ENCODE results near the gene UGT8.
"Not testable (repeated sequence)": the region's sequence is repeated elsewhere in the genome, so short reads cannot be mapped to it uniquely, and the experiment has no call there.

The UGT8 gene, protein sequence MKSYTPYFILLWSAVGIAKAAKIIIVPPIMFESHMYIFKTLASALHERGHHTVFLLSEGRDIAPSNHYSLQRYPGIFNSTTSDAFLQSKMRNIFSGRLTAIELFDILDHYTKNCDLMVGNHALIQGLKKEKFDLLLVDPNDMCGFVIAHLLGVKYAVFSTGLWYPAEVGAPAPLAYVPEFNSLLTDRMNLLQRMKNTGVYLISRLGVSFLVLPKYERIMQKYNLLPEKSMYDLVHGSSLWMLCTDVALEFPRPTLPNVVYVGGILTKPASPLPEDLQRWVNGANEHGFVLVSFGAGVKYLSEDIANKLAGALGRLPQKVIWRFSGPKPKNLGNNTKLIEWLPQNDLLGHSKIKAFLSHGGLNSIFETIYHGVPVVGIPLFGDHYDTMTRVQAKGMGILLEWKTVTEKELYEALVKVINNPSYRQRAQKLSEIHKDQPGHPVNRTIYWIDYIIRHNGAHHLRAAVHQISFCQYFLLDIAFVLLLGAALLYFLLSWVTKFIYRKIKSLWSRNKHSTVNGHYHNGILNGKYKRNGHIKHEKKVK

DNA sequence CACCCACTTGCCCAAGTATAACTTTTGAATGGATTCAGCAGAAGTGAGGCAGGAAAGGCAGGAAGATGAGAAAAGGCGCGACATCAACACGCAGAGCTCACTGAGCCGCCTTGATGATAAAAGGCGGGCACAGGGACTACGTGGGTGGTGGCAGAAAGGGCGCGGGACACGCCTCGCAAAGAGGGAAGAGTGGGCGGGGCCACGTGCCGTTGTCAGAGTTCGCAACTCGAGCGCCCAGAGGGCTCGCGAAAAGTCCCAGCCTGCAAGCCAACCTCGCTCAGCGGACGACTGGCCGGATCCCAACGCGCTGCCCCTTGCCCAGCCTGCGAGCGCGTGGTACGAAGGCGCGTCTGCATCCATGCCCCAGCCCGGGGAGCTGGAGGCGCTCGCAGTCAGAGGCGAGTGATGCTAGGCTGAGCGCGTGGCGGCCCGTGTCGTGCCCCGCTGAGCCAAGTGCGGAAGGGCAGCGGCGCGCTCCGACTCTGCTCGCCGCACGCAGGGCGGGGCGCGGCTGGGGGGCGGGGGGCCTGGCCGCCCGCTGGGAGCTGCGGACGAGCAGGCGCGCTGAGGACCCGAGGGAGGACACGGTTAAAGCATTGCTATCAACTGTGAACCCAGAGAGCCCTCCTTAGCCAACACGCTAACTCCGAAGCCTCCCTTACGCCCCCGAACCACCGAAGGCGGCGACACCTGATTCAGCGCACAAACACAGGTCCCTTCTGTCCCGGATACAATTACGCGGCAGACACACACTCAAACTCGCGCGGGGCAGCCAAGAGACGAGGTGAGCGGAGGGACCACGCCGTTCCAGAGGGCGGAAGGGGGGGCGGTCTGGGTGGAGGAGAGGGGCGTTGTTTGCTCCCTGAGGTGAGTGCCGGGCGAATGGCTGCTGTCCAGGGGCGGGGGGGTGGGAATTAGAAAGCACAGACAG lies at the start of gene UGT8:
TSS of gene UGT8 (plus strand) at position 617 of the 931 bp plus-strand sequence. CDS start 24,074 bp downstream, outside the sequence.
- no peak for DNase-seq (ENCODE audit: low spot score)

DNA sequence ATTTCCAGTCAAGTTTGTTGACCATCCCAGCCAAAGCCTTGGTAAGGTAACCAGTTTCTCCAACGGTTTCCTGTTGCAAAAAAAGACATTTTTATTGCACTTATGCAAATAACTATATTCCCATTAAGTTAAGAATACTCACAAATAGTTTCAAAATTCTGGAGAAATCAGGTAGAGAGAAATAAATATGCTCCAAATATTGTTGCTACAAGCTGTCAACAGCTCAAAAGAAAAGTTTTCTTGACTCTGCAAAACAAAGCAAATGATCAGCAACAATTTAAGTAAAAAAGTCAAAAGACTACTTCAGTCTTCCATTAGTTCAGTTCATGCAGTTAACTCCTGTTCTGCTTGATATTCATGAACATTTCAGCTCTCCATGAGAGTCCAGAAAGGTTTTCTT lies 49.0 kb upstream of the UGT8 start:
- DNase-seq (ENCODE audit: low spot score) = no peak

DNA sequence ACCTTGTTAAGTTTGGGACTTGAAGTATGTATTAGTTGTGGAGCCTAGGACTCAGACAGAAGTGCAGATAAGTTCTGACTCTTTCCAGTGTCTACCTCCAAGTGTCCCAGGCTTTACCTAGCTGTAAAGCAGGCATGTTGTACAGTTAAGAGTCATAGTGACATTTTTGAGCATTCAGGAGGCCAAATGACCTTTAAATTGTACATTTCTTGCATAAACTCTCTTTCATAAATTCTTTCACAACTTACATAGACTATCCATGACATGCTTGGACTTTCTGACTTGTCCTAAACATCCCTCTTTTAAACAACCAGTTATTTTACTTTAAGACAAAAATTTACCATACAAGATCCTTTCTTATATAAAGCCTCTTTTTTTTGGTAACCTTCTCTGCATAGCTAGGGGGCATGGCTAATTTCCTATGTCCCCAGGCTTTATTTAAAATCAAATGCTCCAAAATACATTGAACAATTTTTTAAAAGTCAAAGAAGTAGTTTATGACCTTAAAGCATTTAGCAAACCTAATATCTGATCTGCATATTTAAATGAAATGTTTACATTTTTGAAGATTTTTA lies 40.1 kb upstream of the UGT8 start:
- DNase-seq (ENCODE audit: low spot score) = no peak

DNA sequence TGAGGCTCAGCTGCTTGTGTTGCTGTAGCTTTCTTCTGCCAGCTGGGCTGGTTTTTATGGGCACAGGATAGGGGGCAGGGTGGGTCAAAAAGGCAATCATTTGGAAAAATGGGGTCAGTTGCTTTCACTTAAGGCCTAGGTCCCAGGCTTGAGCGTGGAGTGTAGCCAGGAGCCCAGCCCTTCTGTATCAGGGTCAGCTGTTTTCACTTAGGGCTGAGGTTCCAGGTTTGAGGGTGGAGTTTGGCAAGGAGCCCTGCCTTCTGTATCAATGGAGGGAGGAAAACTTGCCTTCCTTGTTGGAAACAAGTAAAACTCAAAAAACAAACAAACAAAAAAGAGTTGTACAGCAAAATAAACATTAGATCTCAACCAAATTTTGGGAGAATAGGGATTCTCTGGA lies 37.0 kb upstream of the UGT8 start:
- DNase-seq (ENCODE audit: low spot score) = no peak

DNA sequence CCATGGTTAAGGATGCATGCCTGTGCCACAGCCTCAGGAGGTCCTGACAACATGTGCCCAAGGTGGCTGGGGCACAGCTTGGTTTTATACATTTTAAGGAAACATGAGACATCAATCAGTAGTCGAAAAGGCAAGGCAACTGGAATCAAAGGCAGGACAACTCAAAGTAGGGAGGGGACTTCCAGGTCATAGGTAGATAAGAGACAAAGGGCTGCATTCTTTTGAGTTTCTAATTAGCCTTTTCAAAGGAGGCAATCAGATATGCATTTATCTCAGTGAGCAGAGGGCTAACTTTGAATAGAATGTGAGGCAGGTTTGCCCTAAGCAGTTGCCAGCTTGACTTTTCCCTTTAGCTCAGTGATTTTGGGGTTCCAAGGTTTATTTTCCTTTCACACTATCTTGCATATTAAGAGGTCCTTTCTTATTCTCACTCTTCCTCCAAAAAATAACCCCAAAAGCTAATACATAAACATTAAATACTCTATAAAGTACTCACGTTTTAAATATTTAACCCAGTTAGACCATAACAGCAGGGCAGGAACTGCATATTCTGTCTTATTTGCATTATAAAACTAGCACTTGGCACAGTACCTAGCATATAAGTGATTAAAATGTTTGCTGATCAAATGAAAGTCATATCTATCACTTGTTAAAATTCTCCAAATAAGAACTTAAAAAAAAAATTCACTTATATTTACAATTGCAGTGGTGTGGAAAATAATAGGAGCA lies 36.3 kb upstream of the UGT8 start:
- DNase-seq (ENCODE audit: low spot score) = no peak

DNA sequence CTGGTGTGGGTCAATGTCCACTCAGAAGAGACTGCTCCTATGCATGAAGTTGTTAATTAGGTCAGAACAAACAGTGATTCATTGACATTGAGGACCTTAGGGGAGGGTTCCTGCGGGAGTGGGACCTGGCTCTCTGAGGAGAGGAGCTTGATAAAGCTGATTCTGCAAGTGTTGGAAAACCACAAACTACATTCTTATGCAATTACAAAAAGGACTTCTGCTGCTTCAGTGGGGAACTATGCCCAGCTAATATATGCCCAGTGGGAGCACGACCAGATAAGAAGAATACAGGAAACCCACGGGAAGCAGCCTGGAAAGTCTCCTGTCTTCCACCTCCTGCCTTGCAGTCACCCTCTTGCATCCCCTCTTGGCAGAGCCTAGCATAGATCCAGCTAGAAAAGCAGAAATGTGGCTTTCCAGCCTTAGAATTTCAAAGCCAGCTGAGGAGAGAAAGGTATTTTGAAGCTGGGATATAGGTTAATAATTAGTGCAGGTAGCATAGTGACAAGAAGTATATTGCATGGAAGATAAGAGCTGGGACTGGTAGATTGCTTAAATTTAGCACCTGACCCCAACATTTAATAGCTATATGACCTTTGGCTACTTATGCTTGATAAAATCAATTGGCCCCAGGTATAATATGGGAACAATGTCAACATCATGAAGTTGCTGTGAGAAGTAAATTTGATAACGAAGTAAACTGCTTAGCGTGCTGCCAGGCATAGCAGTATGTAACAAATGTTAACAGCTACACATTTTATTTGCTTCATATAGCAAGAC lies 34.9 kb upstream of the UGT8 start:
- no peak for DNase-seq (ENCODE audit: low spot score)

DNA sequence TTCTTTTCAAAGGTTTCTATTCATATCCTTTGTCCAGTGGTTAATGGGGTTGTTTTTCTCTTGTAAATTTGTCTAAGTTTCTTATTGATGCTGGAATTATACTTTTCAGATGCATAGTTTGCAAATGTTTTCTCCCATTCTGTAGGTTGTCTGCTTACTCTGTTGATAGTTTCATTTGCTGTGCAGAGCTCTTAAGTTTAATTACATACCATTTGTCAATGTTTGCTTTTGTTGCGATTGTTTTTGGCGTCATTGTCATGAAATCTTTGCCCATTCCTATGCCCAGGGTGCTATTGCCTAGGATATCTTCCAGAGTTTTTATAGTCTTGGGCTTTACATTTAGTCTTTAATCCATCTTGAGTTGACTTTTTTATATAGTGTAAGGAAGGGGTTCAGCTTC lies 21.2 kb upstream of the UGT8 start:
- no peak for DNase-seq (ENCODE audit: low spot score)

DNA sequence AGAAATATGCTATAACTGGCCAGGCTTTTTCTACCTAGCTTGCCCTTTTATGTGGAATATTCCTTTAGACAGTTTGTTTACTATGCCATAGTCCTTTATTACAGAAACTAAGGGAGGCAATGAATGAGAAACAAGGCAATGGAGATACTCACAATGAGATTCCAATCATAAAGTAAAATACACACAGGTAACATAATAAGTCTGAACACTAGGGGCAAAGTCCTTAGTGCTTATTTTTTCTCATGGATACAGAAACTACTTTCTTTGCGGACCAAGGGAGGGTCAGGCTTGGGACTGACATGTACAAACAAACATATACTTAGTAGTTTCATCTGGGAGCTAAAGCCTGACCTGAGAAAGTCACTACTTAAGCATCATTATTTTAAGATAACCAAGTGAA lies 16.0 kb upstream of the UGT8 start:
- DNase-seq (ENCODE audit: low spot score) = no peak

DNA sequence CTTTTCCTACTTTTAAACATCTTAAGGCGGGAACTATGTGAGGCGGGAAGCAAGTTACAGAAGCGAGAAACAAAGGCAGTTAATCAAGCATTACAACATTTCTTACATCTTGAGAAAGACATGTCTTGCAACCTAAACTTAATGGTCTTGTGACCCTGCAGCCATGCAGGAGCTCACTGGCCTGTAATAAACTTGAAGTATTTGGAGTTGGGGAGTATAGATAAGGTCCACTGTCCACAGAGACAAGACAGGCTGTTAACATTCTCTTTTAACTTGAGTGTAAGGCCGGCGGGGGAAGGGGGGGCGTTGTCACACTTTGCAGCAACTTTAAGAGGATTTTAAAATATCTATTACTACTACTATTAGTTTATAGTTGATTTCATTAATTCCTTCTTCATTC lies 10.3 kb upstream of the UGT8 start:
- no peak for DNase-seq (ENCODE audit: low spot score)

DNA sequence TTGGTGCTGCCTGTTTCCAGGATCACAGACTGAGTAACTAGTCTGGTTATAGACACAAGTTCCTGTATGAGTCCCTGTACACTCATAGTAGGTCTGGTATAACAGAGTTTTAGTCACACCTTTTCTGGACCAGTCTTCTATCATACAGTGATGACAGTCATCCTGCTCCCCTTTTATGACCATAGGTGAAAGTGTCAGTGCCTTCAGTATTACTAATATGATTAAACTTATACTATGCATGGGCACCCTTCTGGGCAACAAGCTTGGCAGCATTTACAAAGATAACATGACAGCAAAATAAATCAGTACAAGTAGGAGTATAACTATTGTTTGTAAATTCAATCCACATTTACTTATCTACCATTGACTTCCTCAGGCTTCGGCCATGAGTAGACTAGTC lies 8.2 kb upstream of the UGT8 start:
- not testable (repeated sequence) for DNase-seq (ENCODE audit: low spot score)

DNA sequence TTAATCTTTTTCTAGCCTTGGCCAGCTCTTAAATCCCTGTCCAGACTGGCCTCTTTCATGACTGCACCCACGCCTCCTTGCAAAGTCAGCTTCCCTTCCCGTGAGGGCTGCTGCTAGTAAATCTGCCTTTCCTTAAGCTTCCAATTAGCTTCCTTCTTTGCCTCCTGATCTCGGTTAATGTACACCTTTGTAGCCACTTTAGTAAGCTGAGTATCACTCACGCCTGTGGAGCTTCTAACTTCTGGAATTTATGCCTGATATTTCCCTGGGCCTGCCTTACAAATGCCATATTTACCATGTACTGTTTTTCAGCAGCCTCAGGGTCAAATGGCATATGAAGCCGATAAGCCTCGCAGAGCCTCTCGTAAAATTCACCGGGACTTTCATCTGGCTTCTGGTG lies 5.1 kb upstream of the UGT8 start:
- no peak for DNase-seq (ENCODE audit: low spot score)

DNA sequence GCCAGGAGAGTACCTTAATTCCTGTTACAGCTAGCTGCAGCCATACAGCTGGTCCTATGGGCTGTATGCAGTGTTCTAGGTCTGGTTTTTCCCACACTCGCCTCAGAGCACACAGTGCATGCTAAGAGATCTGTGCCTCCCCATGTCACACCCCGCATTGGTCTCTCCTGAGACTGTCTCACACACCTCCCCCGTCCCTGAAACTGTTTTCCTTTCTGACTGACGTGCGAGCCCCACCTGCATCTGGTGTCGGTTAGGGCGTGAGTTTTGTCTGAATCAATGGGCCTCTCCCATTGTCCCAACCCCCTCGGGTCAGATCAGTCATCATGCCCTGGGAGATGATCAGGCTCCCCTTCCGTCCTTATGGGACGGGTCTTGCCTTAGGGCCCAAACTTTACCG lies 3.4 kb upstream of the UGT8 start:
- no peak for DNase-seq (ENCODE audit: low spot score)

DNA sequence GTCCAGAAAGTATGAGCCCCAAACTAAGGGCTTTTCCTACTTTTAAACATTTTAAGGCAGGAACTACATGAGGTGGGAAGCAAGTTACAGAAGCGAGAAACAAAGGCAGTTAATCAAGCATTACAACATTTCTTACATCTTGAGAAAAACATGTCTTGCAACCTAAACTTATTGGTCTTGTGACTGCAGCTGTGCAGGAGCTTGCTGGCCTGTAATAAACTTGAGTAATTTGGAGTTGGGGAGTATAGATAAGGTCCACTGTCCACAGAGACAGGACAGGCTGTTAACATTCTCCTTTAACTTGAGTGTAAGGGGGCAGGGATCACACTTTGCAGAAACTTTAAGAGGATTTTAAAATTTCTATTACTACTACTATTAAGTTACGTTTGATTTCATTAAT lies 2.7 kb upstream of the UGT8 start:
- DNase-seq (ENCODE audit: low spot score) = no peak

DNA sequence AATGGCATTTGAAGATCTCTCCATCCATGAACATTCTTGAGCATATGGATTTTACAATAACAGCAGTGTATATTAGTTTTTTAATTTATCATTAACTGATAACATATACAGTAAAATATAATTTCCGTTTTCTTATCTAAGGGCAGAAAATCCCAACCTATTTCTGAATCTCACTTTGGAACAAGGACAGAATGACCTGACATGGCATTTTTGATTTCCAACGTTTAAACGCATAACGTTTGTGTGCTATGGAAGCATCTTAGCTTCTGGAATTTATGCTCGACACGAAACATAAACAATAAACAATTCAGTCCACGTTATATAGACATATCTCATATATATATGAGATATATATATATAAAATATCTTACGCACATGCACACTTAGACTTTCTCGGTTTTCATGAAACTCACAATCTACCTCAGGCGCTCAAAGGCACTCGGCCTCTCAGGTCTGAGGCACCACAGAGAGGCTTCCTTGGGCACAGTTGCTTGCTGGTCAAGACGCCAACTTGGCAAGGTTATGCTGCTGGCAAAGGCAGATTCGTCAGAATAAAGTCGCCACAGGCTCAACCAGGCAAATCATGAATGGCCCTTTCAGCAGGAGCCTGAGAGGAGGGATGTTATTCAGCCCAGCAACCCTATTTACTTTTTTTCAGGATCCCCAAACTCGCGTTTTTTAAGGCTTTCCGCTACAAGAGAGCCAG lies 1.0 kb upstream of the UGT8 start:
- DNase-seq (ENCODE audit: low spot score) = no peak

DNA sequence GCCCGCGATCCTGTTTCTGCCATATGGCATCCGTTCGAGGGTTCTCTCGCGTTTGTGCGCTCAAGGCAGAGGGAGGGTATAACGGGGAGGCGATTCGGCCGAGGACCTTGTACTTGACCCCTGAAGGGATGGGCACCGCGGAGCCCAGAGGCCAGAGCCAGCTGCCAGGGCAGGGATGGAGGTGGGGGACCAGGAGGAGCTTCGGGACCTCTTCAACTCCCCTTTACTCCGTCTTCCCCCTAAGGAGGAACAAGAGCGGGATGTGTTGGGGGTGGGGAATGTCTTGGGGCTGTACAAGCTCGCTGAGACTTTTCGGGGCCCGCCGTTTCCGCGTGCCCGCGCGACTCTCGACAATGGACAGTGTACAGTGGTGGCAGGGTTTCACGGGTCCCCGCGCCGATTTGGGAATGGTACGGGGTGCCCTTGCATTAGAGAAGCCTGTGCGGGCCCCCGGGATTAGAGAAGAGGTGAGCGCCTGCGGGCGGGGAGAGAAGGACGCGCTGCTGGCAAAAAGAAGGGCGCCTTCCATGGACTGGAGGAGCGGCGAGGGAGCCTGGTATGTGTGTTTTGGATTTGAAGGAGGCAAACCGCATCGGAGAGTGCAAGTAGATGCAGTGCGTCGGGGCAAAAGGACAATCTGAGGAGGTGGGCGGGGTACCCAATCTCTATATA lies 760 bp downstream of the UGT8 start:
- no peak for DNase-seq (ENCODE audit: low spot score)

DNA sequence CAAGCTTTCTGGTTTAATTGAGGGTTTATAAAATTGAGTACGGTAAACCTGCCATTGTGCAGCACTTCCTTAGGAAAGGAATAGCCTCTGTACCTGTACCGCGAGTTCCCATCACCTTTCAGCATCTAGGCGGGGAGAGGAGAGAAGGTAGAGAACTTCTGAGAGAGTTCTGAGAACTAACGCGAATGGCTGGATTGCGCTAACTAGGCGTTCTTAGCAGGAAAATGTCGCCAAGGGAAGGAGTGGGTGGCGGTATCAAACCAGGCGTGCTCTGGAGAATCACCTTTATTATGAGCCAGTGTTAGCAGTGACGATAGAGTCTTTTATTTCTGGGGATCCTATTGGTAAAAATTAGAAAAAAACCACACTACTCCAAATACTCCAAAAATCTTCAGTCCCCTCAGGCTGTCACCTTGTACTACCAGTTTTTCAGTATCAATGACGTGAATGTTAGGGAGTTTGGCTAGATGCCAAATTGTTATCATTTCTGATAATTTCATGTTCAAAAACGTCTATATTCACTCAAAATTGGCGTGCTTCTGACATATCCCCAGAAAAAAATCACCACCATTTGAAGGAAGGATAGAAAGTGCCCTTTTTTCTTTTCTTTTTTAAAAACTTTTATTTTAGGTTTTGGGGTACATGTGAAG lies 1.4 kb downstream of the UGT8 start:
- no peak for DNase-seq (ENCODE audit: low spot score)

DNA sequence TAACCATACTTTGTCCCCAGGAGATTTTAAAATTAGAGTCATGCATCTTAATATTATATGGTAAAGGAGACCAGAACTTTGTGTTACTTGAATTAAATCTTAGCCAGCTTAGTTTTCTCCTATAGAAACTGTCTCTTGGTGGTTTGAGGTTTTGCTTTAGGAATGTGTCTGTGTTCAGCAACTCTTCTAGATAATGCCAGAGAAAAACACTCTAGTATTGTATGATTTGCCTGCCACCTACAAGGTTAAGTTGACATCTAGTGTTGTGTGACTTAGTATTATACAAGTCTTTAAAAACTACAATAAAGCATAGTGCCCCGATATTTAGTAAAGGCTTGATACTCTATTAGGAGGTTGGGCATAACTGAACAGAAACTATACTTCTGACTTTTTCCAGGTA lies 2.1 kb downstream of the UGT8 start:
- no peak for DNase-seq (ENCODE audit: low spot score)

DNA sequence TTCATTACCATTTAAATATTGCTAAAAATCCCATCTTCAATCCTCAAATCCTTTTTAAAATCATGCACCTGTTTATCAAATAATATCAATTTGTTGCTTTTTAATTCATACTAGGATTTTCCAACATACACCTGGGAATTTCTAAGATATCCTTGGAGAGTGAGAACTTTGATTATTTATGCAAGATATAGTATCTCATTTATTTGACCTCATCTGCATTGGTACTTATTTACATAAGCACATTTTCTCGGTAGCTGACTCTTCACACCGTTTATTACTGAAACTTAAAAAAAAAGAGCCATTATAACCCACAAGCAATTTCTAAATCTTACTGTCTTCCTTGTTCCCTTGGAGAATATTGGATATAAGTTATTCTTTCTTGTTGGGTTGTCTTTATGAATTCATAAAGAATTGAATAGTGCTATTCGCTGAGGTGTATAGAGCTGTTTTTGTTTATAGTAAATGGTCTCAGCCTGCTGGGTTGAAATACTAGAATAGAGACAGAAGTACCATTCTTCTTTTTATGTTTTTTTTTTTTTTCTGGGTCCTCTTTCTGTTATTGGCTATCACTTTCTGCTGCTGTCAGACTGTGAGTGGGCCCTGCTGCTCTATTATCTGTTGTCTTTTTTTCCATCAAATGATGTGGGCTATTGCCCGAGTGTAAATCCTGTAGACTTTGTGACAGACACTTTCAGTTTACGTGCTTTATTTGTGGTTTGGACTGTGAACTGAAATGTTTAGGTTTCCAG lies 2.9 kb downstream of the UGT8 start:
- DNase-seq (ENCODE audit: low spot score) = no peak

DNA sequence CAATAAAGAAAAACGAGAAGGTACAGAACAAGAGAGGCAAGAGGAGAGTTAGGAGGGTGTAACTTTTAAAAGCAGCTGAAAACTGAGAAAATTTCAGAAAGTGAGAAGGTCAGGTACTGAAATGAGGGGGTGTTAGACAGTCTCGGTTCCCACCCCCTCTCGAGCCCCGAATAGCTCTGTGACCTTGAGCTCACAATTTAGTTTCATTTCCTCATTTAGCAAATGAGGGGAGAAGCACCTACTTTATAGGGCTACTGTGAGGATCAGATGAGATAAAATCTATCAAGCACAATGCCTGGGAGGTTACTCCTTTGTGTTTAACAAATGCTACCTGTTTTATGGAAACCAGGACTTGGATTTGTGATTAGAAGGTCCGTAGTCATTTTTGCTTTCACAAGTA lies 4.9 kb downstream of the UGT8 start:
- no peak for DNase-seq (ENCODE audit: low spot score)
